HL-60/S4 treated with phorbol 12-myristate 13-acetate at 8.2 ng/mL for 4 days and 3 days (cell line): ENCODE measurements around the gene PIP4K2A.
"Not testable (repeated sequence)": the region's sequence is repeated elsewhere in the genome, so short reads cannot be mapped to it uniquely, and the experiment has no call there.

Source experiments
- in situ Hi-C: fragments of 300-500 bp; cut with MboI; formaldehyde crosslinking; loops from 2 replicates; pipeline ENCODE4 v1.15.0; 2022; ENCODE audit warnings: low sequenced_read_pairs

PIP4K2A gene

GRCh38 chr10:22714479-22715289 is at the start of gene PIP4K2A:
Gene PIP4K2A, minus strand, starts transcription at chr10:22714578. Its CDS starts 252 bp downstream, at chr10:22714326.
- in situ Hi-C loops = no loop called here

- in situ Hi-C loops = no loop called here
These were observed 47.3 kb upstream of the PIP4K2A start for GRCh38 chr10:22761569-22762220.

DNA sequence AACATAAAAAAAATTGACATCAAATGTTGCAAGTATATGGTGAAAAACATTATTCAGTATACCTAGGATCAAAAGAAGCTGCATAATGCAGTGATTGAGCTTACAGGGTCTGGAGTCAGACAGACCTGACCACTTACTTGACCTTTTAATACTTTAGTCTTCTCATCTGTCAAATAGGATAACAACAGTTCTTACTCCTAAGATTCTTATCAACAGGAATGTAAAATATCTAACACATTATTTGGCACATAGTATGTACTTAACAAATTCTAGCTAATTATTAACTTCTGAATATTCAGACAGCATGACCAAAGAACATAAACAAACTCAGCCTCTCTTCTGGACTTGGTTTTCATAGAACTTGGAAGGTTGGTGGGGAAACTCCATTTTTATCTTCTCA is 45.6 kb upstream of the PIP4K2A start:
- in situ Hi-C loops = no loop called here

DNA sequence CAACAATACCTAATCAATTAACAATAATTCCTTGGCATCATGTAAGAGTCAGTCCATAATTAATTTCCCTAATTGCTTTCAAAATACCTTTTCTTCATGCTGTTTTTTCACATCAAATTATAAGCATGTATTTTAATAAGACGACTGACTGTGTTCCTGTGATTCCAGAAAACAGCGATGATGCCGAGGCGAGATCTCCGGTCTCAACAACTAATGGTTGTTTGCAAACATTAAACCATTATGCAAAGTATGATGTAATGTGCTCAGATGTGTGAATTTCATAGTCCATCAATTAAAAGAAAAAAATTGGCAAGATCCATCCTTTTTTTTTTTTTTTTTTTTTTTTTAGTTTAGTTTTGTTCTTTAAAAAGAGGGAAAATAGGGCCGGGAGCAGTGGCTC is 44.5 kb upstream of the PIP4K2A start:
- in situ Hi-C loops = no loop called here

- in situ Hi-C loops = no loop called here
These were observed 39.9 kb upstream of the PIP4K2A start for GRCh38 chr10:22754296-22754695.

GRCh38 chr10:22753786-22754185 is 39.4 kb upstream of the PIP4K2A start:
- in situ Hi-C loops = no loop called here

DNA sequence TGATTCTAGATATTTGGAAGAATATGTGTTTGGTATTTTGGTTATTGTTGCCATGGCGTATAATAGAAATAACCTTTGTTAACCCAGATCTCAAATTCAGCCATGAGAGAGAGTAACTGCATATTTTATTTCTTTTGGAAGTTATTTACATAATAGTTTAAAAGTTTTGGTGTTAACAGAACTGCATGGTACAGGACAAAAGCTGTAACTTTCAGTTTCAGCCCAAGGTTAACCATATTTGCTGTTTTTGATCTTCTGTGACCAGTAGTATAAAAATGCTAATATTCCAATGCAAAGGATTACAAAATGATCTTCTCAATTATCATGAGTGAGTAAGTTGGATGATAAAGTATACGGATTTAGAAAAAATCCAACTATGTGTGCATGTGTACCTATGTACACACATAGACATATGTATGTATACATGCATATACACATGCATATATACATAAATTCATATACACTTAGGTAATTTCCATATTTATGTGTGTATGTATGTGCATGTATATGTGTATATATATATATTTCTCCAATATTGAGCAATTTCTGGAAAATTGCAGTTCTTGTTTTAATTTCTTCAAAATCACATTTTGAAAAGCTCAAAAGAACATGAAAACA is 38.0 kb upstream of the PIP4K2A start:
- in situ Hi-C loops = no loop called here

DNA sequence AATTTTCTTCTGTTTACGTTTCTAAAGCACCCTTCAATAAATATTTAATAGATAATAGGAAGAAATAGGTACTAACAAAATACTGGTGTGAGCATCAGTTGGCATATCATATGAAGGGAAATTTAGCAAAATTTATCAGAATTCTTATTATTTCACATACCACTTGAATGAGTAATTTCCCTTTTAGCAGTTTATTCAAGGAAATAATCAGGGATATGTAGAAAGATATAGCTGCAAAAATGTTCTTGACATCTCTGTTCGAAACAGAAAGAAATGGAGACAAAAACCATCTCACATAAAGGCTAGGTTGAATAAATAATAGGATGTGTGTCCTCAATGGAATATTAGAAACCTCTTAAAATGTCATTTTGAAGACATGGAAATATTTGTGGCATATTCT is 35.8 kb upstream of the PIP4K2A start:
- in situ Hi-C loops = no loop called here

DNA sequence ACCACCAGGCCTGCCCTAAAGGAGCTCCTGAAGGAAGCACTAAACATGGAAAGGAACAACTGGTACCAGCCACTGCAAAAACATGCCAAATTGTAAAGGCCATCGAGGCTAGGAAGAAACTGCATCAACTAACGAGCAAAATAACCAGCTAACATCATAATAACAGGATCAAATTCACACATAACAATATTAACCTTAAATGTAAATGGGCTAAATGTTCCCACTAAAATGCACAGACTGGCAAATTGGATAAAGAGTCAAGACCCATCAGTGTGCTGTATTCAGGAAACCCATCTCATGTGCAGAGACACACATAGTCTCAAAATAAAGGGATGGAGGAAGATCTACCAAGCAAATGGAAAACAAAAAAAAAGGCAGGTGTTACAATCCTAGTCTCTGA is 30.5 kb upstream of the PIP4K2A start:
- in situ Hi-C loops = not testable (repeated sequence)

GRCh38 chr10:22742678-22743077 is 28.3 kb upstream of the PIP4K2A start:
- in situ Hi-C loops = no loop called here

- in situ Hi-C loops = not testable (repeated sequence)
These were observed 27.3 kb upstream of the PIP4K2A start for GRCh38 chr10:22741631-22742030.

DNA sequence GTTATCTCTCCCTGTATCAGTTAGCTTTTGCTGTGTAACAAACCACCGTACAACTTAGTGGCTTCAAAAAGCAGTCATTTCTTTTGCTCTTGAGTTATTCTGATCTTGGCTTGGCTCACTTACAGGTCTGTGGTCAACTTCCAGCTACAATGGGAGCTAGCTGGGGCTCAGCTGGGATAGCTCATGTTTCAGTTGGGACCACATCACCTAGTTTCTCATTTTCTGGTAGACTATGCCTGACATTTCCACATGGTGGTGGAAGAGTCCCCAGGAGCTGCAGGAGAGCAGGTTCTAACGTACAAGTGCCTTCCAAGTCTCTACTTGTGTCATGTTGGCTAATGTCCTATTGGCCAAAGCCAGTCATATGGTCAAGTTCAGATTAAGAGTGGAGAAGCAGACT is 25.8 kb upstream of the PIP4K2A start:
- in situ Hi-C loops = no loop called here

- in situ Hi-C loops = no loop called here
These were observed 23.2 kb upstream of the PIP4K2A start for GRCh38 chr10:22737587-22737986.

DNA sequence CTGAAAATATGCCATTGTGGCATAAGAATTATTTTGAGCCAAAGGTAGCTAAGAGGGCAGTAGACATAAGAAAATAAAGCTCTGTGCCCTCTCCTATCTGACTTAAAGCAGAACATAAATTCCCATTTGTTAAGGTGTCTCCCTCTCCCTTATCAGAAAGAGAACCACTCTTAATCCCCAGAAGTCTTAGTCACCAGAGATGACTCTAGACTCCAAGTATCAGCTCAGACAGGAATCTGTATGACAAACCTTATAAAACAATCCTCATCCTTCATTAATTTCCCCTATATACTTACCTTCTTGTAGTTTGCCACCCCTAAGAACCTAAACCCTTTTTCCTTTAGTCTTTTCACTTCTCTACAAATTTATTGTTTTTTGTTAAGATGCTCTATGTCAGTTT is 21.8 kb upstream of the PIP4K2A start:
- in situ Hi-C loops = no loop called here

DNA sequence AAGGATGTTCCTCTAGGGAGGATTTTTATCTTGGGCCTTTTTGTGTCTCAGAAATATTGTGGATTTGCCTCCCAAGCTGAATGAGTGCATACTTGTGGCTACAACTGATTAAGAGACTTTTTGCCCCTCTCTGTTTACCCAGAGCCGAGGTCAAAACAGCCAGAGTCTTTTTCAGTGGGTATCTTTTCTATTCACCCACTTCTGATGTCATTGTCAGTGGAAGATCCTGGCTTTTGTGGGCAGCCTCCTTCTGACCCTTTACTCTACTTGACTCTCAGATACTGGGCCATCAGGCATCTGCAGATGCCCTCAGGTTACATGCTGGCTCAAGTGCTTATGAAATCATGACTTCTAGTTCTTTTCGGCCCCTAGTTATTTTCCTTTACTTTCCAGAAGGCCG is 19.6 kb upstream of the PIP4K2A start:
- in situ Hi-C loops = no loop called here

GRCh38 chr10:22727663-22728062 is 13.3 kb upstream of the PIP4K2A start:
- in situ Hi-C loops = no loop called here

DNA sequence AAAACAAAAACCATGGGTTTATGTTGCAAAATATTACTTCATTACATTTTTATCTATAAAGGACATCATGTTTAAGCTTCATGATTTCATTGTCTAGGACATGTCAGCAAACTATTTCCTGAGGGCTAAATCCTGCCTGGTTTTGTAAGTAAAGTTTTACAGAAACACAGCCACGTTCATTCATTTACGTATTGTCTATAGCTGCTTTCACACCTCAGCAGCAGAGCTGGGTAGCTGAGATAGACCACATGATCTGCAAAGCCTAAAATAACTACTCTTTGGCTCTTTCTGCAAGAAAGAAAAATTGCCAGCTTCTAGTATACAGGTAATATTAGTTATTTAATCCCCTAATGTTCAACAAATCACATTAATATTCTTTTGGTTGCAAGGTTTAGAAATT is 12.7 kb upstream of the PIP4K2A start:
- in situ Hi-C loops = no loop called here

- in situ Hi-C loops = no loop called here
These were observed 10.4 kb upstream of the PIP4K2A start for GRCh38 chr10:22724773-22725172.

GRCh38 chr10:22723783-22724182 is 9.4 kb upstream of the PIP4K2A start:
- in situ Hi-C loops = no loop called here

GRCh38 chr10:22723343-22723779 is 9.0 kb upstream of the PIP4K2A start:
- in situ Hi-C loops = no loop called here

DNA sequence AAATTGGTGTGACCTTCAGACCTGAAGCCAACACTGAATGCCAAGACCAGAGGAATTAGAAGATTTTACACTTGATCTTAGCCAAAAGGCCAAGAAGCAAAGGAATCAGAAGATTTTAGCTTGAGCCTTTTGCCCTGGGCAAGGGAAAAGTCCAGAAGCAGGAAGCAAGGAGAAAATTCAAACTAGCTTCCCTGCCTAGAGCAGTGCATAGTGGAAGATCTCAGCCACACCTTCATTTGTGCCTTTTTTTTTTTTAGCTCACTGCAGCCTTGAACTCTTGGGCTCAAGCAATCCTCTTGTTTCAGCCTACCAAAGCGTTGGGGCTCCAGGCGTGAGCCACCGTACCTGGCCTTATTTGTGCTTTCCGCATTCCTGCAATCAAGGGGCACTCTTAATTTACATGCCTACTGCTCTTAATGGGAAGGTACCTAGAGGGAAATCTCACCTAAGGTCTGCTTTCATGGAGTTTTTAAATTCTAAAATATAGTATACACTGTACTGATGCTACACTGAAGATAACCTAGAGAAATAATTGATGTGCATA is 8.3 kb upstream of the PIP4K2A start:
- in situ Hi-C loops = no loop called here

GRCh38 chr10:22720667-22721066 is 6.3 kb upstream of the PIP4K2A start:
- in situ Hi-C loops = no loop called here
